Activated naive CD4-positive, alpha-beta T cell treated with anti-CD3 and anti-CD28 coated beads, Interleukin-2, amount 10 ng/mL, durations not matched to agents 7 days and 5 days (primary cell): ENCODE data around the gene SH2D5.
A peak's percentile ranks its signal among the peaks of the same experiment; 100 is the strongest.
"Not testable (repeated sequence)": the region's sequence is repeated elsewhere in the genome, so short reads cannot be mapped to it uniquely, and the experiment has no call there.

Source experiments
- CTCF ChIA-PET: fragments of 350-600 bp; sonication (Branson Sonifier 250); formaldehyde crosslinking; loops from one replicate; lab custom pipeline; 2021; ENCODE audit warnings: antibody characterized with exemption; lab: Charles Lee
- DNase-seq: peaks from one replicate; pipeline ENCODE4 v3.0.0-alpha.2; 2020
- H3K27ac Mint-ChIP-seq: one replicate; pipeline ENCODE4 v1.8.0; 2021; ENCODE audit warnings: mild to moderate bottlenecking, moderate library complexity, mixed read lengths
- H3K27me3 Mint-ChIP-seq: one replicate; pipeline ENCODE4 v1.8.0; 2021; ENCODE audit warnings: mild to moderate bottlenecking, mixed read lengths
- H3K36me3 Mint-ChIP-seq: one replicate; pipeline ENCODE4 v1.8.0; 2021; ENCODE audit warnings: mixed read lengths
- H3K4me1 Mint-ChIP-seq: one replicate; pipeline ENCODE4 v1.8.0; 2021; ENCODE audit warnings: mixed read lengths
- H3K4me3 Mint-ChIP-seq: one replicate; pipeline ENCODE4 v1.8.0; 2021; ENCODE audit warnings: mild to moderate bottlenecking, moderate library complexity, mixed read lengths
- H3K9me3 Mint-ChIP-seq: one replicate; pipeline ENCODE4 v1.8.0; 2021; ENCODE audit warnings: mixed read lengths

Gene SH2D5

DNA sequence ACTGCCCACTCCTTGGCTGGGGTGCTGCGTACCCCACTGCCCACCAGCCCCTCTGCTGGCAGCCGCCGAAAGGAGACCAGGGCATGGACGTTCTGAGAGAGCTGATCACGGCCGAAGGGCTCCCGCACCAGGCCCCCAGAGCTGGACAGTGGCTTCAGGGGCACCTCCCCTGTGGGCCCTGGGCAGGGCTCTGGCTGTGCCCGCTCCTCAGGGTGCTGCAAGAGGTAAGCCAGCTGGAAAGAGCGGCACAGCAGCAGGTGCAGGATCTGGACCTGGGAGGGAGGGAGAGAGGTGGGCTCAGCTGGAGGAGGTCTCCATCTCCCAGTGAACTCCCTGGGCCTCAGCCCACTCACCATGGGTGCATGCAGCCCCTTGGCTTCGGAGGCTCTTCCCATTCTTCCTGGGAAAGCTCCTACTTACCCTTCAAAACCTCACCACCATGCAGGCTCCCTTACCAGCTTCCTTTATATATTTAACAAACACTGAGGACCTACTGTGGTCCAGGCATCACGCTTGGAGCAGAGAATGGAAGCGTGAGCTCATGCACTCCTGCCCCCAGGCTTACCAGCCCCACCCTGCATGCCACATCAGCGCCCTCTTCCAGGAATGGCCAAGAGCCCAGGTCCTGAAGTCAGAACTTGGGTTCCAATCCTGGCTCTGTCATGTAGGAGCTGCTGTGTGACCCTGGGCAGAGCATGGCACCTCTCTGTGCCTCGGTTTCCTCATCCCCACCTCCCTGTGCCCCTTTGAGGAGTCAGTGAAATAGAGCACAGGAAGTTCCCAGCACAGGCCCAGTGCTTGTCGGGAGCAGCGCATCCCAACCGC is 7.9 kb downstream of the SH2D5 start:
- Mint-ChIP-seq H3K27ac (no peak overlapping the region), H3K36me3 (no peaks in the 10 kb centered on the region), H3K27me3 (peaks cover 60% of the 10 kb centered on the region), H3K4me3 (no peak overlapping the region), H3K4me1 (no peaks in the 10 kb centered on the region), H3K9me3 (no peaks in the 10 kb centered on the region)
- CTCF ChIA-PET, result no interaction called here
- no peak for DNase-seq

DNA sequence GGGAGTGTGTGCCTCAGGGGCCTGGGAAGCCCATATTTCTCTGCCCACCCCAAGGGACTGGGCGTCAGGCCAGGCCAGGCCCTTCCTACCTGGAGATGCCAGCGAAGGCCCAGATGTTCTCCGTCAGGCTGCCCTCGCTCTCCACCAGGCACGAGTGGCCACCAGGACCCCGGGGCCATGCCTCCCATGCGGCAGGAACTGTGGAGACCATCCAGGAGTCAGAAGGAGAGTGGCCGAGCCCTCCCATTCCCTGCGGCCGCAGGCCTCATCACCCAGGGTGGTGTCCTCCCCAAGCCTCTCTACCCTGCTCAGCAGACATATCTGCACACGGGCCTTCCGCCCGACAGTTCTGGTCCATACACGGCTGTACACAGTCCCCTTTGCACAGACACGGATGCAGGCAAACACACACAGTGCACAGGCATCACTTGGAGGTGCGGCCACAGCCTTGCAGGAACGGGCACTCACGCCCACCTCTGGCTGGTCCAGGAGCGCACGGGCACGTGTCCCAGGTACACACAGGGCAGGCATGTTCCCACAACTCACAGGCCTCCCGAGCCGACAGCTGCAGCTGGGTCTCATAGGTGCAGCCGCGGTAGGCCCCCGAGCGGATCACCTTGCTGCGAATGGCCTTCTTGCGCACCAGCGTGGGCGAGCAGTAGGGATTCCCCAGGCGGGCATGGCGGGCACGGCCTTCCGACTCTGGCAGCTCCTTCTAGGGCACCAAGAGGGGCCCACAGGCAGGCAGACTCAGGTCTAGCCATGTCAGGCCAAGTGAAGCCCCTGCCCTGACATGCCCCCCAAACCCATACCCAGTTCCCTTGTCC is 8.8 kb downstream of the SH2D5 start:
- CTCF ChIA-PET, result no interaction called here
- DNase-seq, result no peak
- Mint-ChIP-seq H3K27me3 (peaks cover 60% of the 10 kb centered on the region), H3K36me3 (peaks cover 2% of the 10 kb centered on the region), H3K9me3 (no peaks in the 10 kb centered on the region), H3K4me3 (no peak overlapping the region), H3K27ac (no peak overlapping the region), H3K4me1 (peaks cover 2% of the 10 kb centered on the region)

DNA sequence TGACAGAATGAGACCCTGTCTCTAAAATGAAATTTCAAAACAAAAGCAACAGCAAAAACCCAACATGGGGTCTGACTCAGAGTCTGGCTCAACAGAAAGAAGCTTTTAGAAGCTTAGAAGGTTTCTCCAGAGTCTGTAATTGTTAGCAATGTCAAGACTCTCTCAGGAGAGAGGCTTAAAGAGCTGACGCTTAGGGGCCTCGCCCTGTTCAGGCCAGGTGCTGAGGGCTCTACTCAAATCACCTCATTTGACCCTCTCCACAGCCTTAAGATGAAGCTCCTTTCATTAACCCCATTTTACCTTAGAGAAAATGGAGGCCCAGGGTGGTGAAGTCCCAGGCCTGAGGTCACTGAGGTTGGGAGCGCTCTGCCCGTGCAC is 9.4 kb downstream of the SH2D5 start:
- no peaks in the 10 kb centered on the region for H3K9me3 Mint-ChIP-seq
- H3K27me3 Mint-ChIP-seq, result peaks cover 60% of the 10 kb centered on the region
- H3K4me3 Mint-ChIP-seq, result no peak overlapping the region
- CTCF ChIA-PET, result no interaction called here
- H3K36me3 Mint-ChIP-seq, result peaks cover 3% of the 10 kb centered on the region
- no peak for DNase-seq
- H3K27ac Mint-ChIP-seq, result no peak overlapping the region
- H3K4me1 Mint-ChIP-seq, result peaks cover 4% of the 10 kb centered on the region

DNA sequence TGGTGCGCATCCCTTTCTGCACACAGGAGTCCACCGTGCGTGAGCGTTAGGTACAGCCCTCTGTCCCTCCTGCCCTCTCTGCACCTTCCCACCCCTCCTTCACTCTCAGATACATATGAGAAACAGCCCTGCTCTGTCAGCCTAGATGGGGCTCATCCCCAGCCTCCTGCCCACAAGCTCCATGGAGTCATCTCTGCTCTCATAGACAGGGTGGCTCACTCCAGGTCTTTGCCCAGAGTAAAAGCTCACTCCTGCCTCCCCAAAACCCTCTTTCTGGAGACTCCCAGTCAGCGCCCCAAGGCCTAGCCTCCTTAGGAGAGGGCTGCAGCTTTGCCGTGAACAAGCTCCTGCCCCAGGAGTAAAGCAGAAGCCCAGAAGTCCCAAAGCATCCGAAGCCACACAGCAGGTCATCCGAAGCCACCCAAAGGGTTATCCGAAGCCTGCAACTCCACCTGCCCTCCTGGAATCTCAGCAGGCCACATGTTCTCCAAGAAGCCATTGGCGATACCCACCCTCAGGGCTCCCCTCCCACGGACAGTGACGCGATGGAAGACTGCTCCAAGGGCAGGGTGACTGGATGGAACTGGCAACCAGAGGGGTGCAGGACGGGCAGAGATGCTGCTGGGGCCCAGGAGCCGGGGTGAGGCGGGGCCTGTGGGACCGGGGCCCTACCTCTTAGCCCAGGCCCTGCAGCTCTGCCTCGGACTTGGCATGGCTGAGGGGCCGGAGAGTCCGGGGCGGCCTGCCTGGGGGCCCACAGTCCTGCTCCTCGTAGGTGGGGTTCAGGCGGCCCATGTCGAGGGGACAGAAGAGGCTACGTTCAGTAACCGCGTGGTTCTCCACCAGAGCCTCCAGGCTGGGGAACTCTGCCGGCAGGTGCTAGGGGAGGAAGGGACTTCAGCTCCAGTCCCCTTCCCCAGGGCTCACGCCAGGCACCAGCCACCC is 11.1 kb downstream of the SH2D5 start:
- Mint-ChIP-seq H3K27ac (no peak overlapping the region), H3K9me3 (no peaks in the 10 kb centered on the region), H3K4me1 (peaks cover 13% of the 10 kb centered on the region), H3K36me3 (peaks cover 3% of the 10 kb centered on the region), H3K27me3 (peaks cover 67% of the 10 kb centered on the region), H3K4me3 (no peak overlapping the region)
- DNase-seq, result peak; percentile 10
- CTCF ChIA-PET, result no interaction called here

DNA sequence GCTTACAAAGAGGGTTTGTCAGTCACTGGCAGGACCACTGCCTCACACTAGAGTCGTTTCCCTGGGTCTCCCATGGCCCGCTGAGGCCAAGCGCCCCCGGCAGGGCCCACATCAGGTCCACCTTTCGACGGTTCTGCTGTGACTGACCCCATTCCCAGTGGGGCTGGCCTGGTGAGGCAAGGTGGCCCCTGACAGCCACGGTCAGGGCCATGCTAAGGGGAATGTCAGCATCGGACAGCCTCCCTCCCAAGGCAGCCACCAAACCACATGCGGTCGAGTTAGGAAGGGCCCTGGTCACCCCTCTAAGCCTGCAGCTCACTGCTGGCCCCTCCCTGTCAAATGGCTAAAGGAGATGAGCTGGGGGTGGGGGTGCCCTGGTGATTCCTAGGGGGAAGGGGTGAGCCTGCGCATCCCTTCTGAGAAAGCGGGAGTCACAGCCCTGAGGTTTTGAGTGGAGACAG is 11.8 kb downstream of the SH2D5 start:
- H3K36me3 Mint-ChIP-seq, result peaks cover 3% of the 10 kb centered on the region
- H3K4me3 Mint-ChIP-seq, result no peak overlapping the region
- H3K9me3 Mint-ChIP-seq, result no peaks in the 10 kb centered on the region
- peak; percentile 21 for DNase-seq
- CTCF ChIA-PET, result no interaction called here
- peaks cover 70% of the 10 kb centered on the region for H3K27me3 Mint-ChIP-seq
- H3K4me1 Mint-ChIP-seq, result peaks cover 15% of the 10 kb centered on the region
- no peak overlapping the region for H3K27ac Mint-ChIP-seq

DNA sequence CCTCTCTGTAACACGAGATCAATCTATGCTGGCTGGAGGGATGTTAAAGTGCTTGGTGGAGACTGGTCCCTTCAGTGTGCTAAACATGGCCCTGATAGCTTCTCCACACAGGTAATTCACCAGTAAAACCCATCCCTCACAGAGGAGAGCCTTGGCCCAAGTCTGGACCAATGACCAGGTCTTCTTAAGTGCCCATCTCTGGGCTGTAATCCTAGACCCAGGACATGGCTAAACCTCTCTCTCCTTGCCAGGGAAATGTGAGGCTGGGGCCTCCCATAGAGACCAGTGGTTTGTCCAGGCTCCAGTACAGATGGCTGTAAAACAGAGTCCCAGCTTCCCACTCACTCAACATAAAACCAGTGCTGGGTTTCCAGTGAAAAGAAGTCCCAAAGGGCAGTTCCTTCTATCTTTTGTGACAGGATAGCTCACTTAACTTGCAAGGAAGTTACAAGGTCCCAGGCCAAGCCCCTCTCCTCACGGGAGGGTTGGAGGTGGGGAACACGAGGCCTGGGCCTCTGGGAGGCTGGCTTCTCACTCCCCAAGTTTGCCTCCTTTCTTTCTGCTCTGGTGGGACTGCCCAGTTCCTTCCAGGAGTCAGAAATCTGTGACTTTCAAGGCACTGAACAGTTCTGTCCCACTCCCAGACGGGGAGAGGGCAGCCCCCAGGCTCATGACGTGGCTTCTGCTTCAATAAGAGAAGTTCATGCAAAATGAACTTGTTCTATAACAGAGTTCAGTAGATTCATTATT is 12.5 kb downstream of the SH2D5 start:
- Mint-ChIP-seq H3K27ac (no peak overlapping the region), H3K27me3 (peaks cover 71% of the 10 kb centered on the region), H3K36me3 (peaks cover 3% of the 10 kb centered on the region), H3K4me1 (peaks cover 15% of the 10 kb centered on the region), H3K4me3 (no peak overlapping the region), H3K9me3 (no peaks in the 10 kb centered on the region)
- no peak for DNase-seq
- CTCF ChIA-PET, result interaction anchor here (0.6 kb wide), 1 partner anchor 14 kb away, joined by 3 read pairs; no protein-coding TSS in a partner anchor

DNA sequence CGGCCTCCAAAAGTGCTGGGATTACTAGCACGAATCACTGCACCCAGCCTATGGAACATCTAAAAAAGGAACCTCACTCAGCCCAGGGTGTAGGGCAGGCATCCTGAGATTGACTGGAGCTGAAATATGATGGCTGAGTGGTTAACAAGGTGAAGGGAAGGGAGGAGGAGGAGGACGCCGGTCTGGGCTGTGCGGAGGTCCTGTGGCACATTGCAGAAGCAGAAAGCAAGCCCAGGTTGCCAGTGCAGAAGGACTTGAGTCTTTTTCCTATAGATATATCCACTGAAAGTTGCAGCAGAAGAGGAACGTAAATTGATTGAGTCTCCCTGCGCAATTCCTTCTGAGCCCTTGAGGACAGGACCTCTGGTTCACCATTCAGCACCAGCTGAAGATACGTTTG is 13.2 kb downstream of the SH2D5 start:
- CTCF ChIA-PET, result interaction anchor here (0.7 kb wide), 1 partner anchor 23 kb away, joined by 3 read pairs; no protein-coding TSS in a partner anchor
- Mint-ChIP-seq H3K36me3 (peaks cover 3% of the 10 kb centered on the region), H3K4me1 (peaks cover 15% of the 10 kb centered on the region), H3K4me3 (no peak overlapping the region), H3K9me3 (no peaks in the 10 kb centered on the region), H3K27ac (no peak overlapping the region), H3K27me3 (peaks cover 71% of the 10 kb centered on the region)
- peak; percentile 11 for DNase-seq

DNA sequence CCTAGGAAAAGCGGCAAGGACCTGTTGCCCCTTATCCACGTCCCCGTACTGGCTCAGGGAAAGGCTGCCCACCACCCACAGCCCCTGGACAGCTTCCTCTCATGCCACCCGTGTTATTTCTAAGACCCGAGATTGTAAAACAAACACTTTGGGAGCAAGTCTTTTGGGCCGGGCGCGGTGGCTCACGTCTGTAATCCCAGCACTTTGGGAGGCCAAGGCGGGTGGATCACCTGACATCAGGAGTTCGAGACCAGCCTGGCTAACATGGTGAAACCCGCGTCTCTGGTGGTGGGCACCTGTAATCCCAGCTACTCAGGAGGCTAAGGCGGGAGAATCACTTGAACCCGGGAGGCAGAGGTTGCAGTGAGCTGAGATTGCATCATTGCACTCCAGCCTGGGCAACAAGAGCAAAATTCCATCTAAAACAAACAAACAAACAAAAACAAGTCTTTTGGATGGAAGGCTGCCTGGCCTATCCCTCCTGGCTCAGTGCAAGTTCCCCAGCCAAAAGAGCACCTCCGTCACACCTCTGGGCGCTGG is 14.1 kb downstream of the SH2D5 start:
- CTCF ChIA-PET, result interaction anchor here (0.7 kb wide), 1 partner anchor 22 kb away, joined by 3 read pairs; no protein-coding TSS in a partner anchor
- H3K27ac Mint-ChIP-seq, result not testable (repeated sequence)

DNA sequence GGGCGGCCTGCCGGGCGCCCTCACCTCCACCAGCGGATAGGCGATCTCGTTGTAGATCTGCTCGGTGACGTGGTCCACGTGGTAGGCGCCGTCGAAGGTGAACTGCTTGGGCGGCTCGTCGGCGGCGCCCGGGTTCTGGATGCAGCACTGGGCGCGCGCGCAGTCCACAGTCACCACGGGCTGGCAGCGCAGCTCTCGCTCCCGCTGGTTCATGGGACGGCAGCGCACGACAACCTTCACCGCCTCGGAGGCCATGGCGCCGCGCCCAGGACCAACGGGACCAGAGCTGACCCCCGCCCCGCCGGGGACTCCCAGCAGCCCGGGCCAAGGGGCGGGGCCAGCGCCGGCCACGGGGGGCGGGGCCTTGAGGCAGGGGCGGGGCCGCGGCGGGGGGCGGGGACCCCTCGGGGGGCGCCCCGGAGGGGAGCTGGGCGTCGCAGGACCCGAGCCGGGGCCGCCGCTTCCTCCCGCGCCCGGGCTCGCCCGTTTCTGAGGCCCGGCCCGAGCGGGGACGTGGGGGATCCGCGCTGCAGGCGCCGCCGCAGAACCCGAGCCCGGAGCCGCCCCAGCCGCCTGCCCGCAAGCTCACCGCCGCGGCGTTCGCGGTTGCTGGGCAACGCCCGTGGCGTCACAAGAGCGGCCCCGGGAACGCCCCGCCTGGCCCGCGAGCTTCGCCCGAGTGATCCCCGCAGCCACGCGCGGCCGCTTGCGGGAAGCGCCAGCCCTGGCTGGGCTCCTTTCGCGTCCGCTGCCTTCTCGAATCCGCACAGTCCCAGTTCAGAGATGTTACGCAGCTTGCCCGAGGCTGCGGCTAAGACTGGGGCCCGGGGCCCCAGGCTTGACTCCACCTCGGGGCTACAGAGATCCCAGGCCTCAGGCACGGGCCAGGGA is 14.8 kb downstream of the SH2D5 start, which contains the start of gene KIF17:
KIF17 (minus strand) TSS at position 556 of the 891 bp plus-strand sequence; CDS start at position 255, 301 bp downstream.
- H3K4me3 Mint-ChIP-seq, result peak within 1 kb of the TSS; percentile 60
- H3K27me3 Mint-ChIP-seq, result peaks cover 72% of the 10 kb centered on the region
- peaks cover 15% of the 10 kb centered on the region for H3K4me1 Mint-ChIP-seq
- peaks cover 3% of the 10 kb centered on the region for H3K36me3 Mint-ChIP-seq
- CTCF ChIA-PET, result no interaction called here
- H3K9me3 Mint-ChIP-seq, result no peaks in the 10 kb centered on the region
- peak; percentile 77 for DNase-seq
- H3K27ac Mint-ChIP-seq, result no peak within 1 kb of the TSS

More for the DNA sequence above, 14.1 kb downstream of the SH2D5 start:
- peak overlapping the region; percentile 48 for H3K4me3 Mint-ChIP-seq
- not testable (repeated sequence) for H3K36me3 Mint-ChIP-seq, H3K9me3 Mint-ChIP-seq
- H3K27me3 Mint-ChIP-seq, result peaks cover 69% of the 10 kb centered on the region
- peak; percentile 18 for DNase-seq
- peaks cover 15% of the 10 kb centered on the region for H3K4me1 Mint-ChIP-seq

DNA sequence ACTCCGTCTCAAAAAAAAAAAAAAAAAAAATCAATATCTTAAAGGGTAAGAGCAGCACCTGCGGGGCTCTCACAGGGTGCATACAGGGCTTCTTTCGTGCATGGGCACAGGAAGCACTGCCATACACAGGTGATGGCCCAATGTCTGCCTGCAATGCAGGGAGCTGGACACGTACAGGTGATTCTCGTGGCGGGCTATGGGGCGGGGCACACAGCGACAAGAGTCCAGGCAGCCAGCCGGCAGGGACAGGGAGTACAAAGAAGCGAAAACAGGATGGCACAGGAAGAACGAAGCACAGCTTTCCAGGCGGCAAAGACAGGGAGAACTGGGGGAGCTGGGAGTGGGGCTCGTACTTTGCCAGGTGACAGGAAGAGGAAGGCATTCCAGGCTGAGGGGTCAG is 16.3 kb downstream of the SH2D5 start:
- DNase-seq, result no peak
- Mint-ChIP-seq H3K36me3 (peaks cover 3% of the 10 kb centered on the region), H3K4me3 (no peak overlapping the region), H3K4me1 (peaks cover 15% of the 10 kb centered on the region), H3K27me3 (peaks cover 63% of the 10 kb centered on the region), H3K9me3 (no peaks in the 10 kb centered on the region), H3K27ac (no peak overlapping the region)
- CTCF ChIA-PET, result no interaction called here

DNA sequence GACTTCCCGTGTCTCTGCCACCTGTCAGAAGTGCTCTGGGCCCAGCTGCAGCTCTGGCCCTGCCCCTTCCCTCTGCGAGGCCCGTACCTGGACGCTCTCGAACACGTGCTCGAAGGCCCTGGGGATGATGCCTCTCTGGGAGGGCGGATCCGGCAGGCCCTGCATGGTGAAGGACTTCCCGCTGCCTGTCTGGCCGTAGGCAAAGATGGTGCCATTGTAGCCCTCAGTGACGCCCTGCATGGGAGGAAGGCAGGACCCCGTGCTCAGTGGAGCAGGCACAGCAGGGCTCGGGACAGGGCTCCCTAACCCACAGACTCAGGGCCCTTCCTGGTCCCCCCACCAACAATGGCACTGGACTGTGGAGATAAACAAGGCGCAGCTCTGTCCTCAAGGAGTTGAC is 17.1 kb downstream of the SH2D5 start:
- CTCF ChIA-PET, result no interaction called here
- H3K27me3 Mint-ChIP-seq, result peaks cover 60% of the 10 kb centered on the region
- peaks cover 15% of the 10 kb centered on the region for H3K4me1 Mint-ChIP-seq
- DNase-seq, result no peak
- H3K36me3 Mint-ChIP-seq, result peaks cover 3% of the 10 kb centered on the region
- no peaks in the 10 kb centered on the region for H3K9me3 Mint-ChIP-seq
- H3K27ac Mint-ChIP-seq, result no peak overlapping the region
- no peak overlapping the region for H3K4me3 Mint-ChIP-seq

DNA sequence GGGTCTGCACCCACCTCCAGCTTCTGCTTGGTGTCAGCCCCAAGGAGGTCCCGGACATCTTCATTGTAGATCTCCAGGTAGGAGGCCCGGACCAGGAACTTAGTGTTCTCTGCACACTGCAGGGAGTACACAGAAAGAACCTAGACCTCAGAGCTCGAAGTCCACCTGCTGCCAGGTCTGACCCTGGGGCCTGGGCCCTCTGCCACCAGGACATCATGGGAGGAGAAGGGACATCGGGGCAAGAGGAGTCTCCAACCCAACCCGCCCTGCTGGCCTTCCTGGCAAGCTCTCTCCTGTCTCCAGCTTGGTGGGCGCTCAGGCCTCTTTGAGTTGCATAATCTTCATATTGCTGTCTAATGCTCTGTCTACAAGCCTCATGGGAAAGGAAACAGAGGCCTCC is 19.1 kb downstream of the SH2D5 start:
- H3K4me1 Mint-ChIP-seq, result peaks cover 12% of the 10 kb centered on the region
- H3K4me3 Mint-ChIP-seq, result no peak overlapping the region
- peaks cover 51% of the 10 kb centered on the region for H3K27me3 Mint-ChIP-seq
- no peak overlapping the region for H3K27ac Mint-ChIP-seq
- H3K9me3 Mint-ChIP-seq, result no peaks in the 10 kb centered on the region
- CTCF ChIA-PET, result interaction anchor here (0.7 kb wide), 1 partner anchor 427 kb away, joined by 4 read pairs; no protein-coding TSS in a partner anchor
- no peaks in the 10 kb centered on the region for H3K36me3 Mint-ChIP-seq
- DNase-seq, result no peak
